Natural killer cell (primary cell): ENCODE measurements around the gene HMSD. TPM values are rescaled to one million over a fixed set of nuclear protein-coding genes. Genes with fewer than 3 reads are reported as not detected.
"Not testable (repeated sequence)": the region's sequence is repeated elsewhere in the genome, so short reads cannot be mapped to it uniquely, and the experiment has no call there.

ENCODE experiments used
- ATAC-seq, 3 donors: fragments of 150-1000 bp in 2 of 3; fragments of 200-7000 bp in 1 of 3; cut with Tn5 transposase; 1 replicate in 1 of 3; 2 replicates in 2 of 3; pipeline ENCODE4 v1.10.0; 2021; ENCODE audit warnings: mild to moderate bottlenecking in 2 of 3, moderate library complexity in 2 of 3
- DNase-seq, 2 donors: peaks; one replicate each; pipeline versions ENCODE4 v3.0.0 to v3.0.0-alpha.2; 2013 to 2021; ENCODE audit warnings: mixed read lengths in 1 of 2
- H3K27ac ChIP-seq: one replicate; pipeline ENCODE4 v1.5.1; 2013; ENCODE audit warnings: mild to moderate bottlenecking, low read length
- H3K27me3 ChIP-seq: one replicate; pipeline ENCODE4 v1.6.1; 2013; ENCODE audit warnings: low read length; ENCODE audit not compliant: control insufficient read depth, insufficient read depth
- H3K36me3 ChIP-seq: one replicate; pipeline ENCODE4 v1.6.1; 2013; ENCODE audit warnings: low read length; ENCODE audit not compliant: control insufficient read depth, insufficient read depth
- H3K4me1 ChIP-seq: one replicate; pipeline ENCODE4 v1.6.1; 2013; ENCODE audit warnings: low read length; ENCODE audit not compliant: control insufficient read depth, insufficient read depth
- H3K4me3 ChIP-seq: one replicate; pipeline ENCODE4 v1.5.1; 2013; ENCODE audit warnings: low read length
- H3K9me3 ChIP-seq: one replicate; pipeline ENCODE4 v1.6.1; 2013; ENCODE audit warnings: low read length; ENCODE audit not compliant: control insufficient read depth, insufficient read depth
- H3K27ac Mint-ChIP-seq, 2 donors: one replicate each; pipeline ENCODE4 v1.8.0; 2022; ENCODE audit warnings: mild to moderate bottlenecking in 2 of 2, mixed read lengths in 2 of 2, moderate library complexity in 1 of 2
- H3K27me3 Mint-ChIP-seq, 2 donors: one replicate each; pipeline ENCODE4 v1.8.0; 2022; ENCODE audit warnings: low read depth in 2 of 2, mixed read lengths in 2 of 2
- H3K36me3 Mint-ChIP-seq: one replicate; pipeline ENCODE4 v1.8.0; 2022; ENCODE audit warnings: mixed read lengths
- H3K4me1 Mint-ChIP-seq, 2 donors: one replicate each; pipeline ENCODE4 v1.8.0; 2022; ENCODE audit warnings: mixed read lengths in 2 of 2
- H3K4me3 Mint-ChIP-seq: one replicate; pipeline ENCODE4 v1.8.0; 2022; ENCODE audit warnings: mild to moderate bottlenecking, moderate library complexity, mixed read lengths
- H3K9me3 Mint-ChIP-seq, 2 donors: one replicate each; pipeline ENCODE4 v1.8.0; 2022; ENCODE audit warnings: mixed read lengths in 2 of 2
- CTCF ChIP-seq: fragments of 200-600 bp; IDR thresholded peaks from one replicate; pipeline ENCODE4 v1.8.0; 2022; ENCODE audit warnings: antibody characterized with exemption
- WGBS: methylation state at CpG from one replicate; pipeline ENCODE4 v1.1.7; 2013; ENCODE audit warnings: missing lambda C conversion rate; ENCODE audit not compliant: insufficient coverage; 5-methylcytosine and 5-hydroxymethylcytosine counted together
- intact Hi-C: fragments of 100-400 bp; cut with micrococcal nuclease; formaldehyde crosslinking; loops from one replicate; pipeline ENCODE4 v1.14.2; 2022
- total RNA-seq, 4 donors: library from RNA; stranded (reverse); fragments of 120-200 nt in 1 of 4; gene quantifications; one replicate each; pipeline versions ENCODE4 v1.2.3 to v1.2.4, GENCODE V29; 2013 to 2022

HMSD gene
- total RNA-seq, 3 donors from 2014 or later (not counting 1 experiment from before 2014, with no cell fraction given) = not detected

- Histone ChIP-seq H3K9me3 (no peaks in the 10 kb centered on the region), H3K27ac (no peak overlapping the region), H3K27me3 (no peaks in the 10 kb centered on the region), H3K36me3 (no peaks in the 10 kb centered on the region), H3K4me3 (no peak overlapping the region), H3K4me1 (no peaks in the 10 kb centered on the region)
- Mint-ChIP-seq H3K27me3 (peaks cover 8 to 12% of the 10 kb centered on the region in 2 donors), H3K36me3 (no peaks in the 10 kb centered on the region), H3K9me3 (no peaks in the 10 kb centered on the region), H3K4me3 (no peak overlapping the region), H3K4me1 (no peaks in the 10 kb centered on the region), H3K27ac (no peak overlapping the region)
- no peak for ATAC-seq
- no peak for TF ChIP-seq CTCF
- 17% methylated on average over 5 of the region's 8 CpGs for WGBS
- intact Hi-C loops = no loop called here
- no peak for DNase-seq
These were observed 20.8 kb upstream of the HMSD start for GRCh38 chr18:63928331-63928730.

- H3K4me3 Mint-ChIP-seq = not testable (repeated sequence)
These were observed 19.7 kb upstream of the HMSD start for GRCh38 chr18:63929369-63929768.

GRCh38 chr18:63930773-63931354, 18.2 kb upstream of the HMSD start:
- DNase-seq = no peak
- intact Hi-C loops = no loop called here
- H3K9me3 ChIP-seq = no peaks in the 10 kb centered on the region
- ATAC-seq = no peak
- H3K27ac ChIP-seq = no peak overlapping the region
- H3K27me3 ChIP-seq = no peaks in the 10 kb centered on the region
- Mint-ChIP-seq H3K36me3 (no peaks in the 10 kb centered on the region), H3K27me3 (peaks cover 8 to 12% of the 10 kb centered on the region in 2 donors), H3K27ac (no peak overlapping the region), H3K4me1 (peaks cover 0 to under 1% of the 10 kb centered on the region in 2 donors), H3K4me3 (no peak overlapping the region), H3K9me3 (no peaks in the 10 kb centered on the region)
- no peak for TF ChIP-seq CTCF
- peaks cover under 1% of the 10 kb centered on the region for H3K4me1 ChIP-seq
- 84% methylated on average over 3 of the region's 3 CpGs for WGBS
- H3K36me3 ChIP-seq = no peaks in the 10 kb centered on the region
- H3K4me3 ChIP-seq = no peak overlapping the region

More at GRCh38 chr18:63929369-63929768, 19.7 kb upstream of the HMSD start:
- H3K9me3 Mint-ChIP-seq, H3K9me3 ChIP-seq, H3K27ac Mint-ChIP-seq, H3K27me3 ChIP-seq, H3K27ac ChIP-seq, H3K36me3 Mint-ChIP-seq, DNase-seq, H3K36me3 ChIP-seq, intact Hi-C loops, H3K4me1 Mint-ChIP-seq, ATAC-seq, H3K4me1 ChIP-seq, H3K4me3 ChIP-seq: not testable (repeated sequence)
- H3K27me3 Mint-ChIP-seq = peaks cover 8 to 12% of the 10 kb centered on the region in 2 donors

GRCh38 chr18:63936156-63936931, 12.8 kb upstream of the HMSD start:
- no peaks in the 10 kb centered on the region for H3K36me3 ChIP-seq
- Mint-ChIP-seq H3K27ac (peak overlapping the region in 1 of 2 donors; percentile 44), H3K36me3 (no peaks in the 10 kb centered on the region), H3K9me3 (no peaks in the 10 kb centered on the region), H3K27me3 (no peaks in the 10 kb centered on the region), H3K4me3 (peak overlapping the region; percentile 77), H3K4me1 (peaks cover 5 to 7% of the 10 kb centered on the region in 2 donors)
- no peaks in the 10 kb centered on the region for H3K27me3 ChIP-seq
- H3K9me3 ChIP-seq = no peaks in the 10 kb centered on the region
- ATAC-seq (peak; percentile 89 to 94 (median 90)), DNase-seq (peak; percentile 46 to 75)
- intact Hi-C loops = loop anchor here (1.0 kb wide), 1 partner anchor 418 kb away; no protein-coding TSS in a partner anchor
- under 1% methylated on average over 45 of the region's 54 CpGs for WGBS
- H3K4me1 ChIP-seq = peaks cover 13% of the 10 kb centered on the region
- peak overlapping the region; percentile 59 for H3K4me3 ChIP-seq
- peak; percentile 41 for TF ChIP-seq CTCF
- no peak overlapping the region for H3K27ac ChIP-seq
